Activated CD4-positive, CD25-positive, alpha-beta regulatory T cell (primary cell): ENCODE data around the gene ST3GAL3.

Experiments
- DNase-seq, 4 experiments: peaks; one replicate each; lab custom pipeline; 2025; lab: John Stamatoyannopoulos, UW

The ST3GAL3 gene

DNA sequence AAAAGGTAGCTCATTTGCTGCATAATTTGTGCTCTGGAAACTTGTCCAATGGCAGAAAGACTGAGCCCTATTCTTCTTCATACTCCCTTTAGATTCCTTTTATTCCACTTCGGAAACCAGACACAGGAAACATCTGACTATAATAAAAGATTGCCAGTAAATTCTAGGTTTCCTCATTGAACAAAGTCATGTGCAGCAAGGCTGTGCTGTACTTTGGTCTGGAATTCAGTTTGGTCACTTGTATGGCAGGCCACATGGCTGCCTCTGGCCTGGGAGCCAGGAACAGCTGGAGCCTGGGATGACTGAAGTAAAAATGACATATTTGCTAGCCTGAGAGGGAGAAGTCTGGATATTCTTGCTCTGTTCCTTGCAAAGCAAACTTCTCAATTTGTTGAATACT, 79.6 kb downstream of the ST3GAL3 start:
- no peak for DNase-seq

DNA sequence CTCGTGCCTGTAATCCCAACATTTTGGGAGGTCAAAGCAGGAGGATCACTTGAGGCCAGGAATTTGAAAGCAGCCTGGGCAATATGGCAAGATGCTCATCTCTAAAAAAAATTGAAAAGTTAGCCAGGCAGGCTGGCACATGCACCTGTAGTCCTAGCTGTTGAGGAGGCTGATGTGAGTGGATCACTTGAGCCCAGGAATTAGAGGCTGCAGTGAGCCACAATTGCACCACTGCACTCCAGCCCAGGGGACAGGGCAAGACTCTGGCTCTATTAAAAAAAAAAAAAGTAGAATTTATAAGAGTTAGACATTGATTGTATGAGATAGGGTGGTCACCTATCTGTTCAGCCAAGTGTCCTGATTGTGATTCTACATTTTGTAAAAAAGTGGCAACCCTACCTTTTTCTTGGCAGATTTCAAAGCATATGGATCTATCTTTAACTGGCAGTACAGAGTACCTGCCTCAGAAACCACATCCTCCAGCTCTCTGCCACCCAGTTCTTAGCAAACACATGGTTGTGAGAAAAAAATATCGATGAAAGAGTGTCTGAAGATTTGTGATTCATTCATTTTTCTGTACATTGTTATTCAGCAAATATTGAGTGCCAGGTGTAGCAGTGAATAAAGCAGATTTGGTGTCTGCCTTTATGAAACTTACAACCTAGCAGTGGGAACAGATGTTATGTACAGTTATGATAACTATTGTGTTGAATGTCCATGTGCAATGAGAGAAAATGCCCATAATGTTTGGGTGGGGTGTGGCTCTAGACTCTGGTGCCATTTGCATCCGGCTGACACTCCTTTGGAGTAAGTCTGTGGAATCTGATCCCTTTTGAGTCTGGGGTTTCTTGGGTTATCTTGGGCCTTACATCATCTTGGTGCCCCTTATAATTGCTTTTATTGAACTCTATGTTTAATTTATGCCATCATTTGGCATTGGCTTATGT, 82.5 kb downstream of the ST3GAL3 start:
- DNase-seq = peak in 1 of 4 experiments; percentile 3

DNA sequence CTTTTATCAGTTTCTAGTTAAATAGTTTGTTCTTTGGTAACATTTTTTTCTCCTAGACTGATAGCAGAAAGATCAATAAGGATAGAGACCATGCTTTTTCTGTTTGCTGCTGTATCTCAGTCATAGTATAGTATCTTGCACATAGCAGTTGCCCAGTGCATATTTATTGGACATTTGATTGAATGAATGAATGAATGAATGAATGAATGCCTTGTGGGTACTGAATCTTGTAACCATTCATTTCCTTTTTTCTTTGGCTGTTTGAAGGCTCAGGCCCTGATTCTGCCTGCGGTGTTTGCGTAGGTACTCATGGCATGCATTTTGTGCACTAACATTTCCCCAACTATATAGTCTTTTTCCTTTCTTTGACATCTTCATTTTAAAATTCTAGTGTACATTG, 83.9 kb downstream of the ST3GAL3 start:
- no peak for DNase-seq

DNA sequence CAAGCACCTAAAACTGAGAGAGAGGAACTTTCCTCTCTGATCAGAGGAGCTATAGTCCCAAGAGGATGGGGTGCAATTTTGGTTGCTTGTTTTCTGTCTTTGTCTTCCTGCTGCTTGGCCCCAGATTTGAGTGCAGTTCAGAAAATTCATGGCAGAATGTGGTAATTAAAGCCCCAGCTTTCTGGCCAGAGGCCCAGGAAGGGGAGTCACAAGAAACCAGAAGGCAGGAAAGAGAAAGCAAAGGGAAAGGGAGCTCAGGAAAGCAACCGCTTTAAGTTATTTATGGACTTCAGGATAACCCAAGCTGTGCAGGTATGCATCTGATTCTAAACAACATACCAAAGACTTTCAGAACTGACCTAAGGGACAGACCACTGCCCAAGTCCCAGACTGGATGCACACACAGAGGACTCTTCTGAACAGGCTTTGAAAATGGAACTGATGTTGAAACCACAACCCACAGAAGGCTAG, 88.8 kb downstream of the ST3GAL3 start:
- DNase-seq = no peak

DNA sequence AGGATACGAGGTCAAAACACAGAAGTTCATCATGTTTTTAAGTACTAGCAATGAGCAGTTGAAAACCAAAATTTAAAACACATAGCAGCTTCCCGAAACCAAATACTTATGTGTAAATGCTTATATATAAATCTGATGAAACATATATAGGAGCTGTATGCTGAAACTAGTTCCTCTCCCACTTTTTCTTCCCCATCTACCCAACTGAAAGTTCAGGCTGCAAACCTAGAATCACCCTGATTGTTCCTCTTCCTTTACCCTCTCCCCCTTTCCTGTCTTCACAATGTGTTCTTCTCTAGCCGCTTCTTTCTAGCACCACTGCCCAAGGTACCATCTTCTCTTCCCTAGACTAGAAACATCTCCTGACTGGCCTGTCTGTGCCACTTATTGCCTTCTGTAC, 90.6 kb downstream of the ST3GAL3 start:
- DNase-seq = no peak

DNA sequence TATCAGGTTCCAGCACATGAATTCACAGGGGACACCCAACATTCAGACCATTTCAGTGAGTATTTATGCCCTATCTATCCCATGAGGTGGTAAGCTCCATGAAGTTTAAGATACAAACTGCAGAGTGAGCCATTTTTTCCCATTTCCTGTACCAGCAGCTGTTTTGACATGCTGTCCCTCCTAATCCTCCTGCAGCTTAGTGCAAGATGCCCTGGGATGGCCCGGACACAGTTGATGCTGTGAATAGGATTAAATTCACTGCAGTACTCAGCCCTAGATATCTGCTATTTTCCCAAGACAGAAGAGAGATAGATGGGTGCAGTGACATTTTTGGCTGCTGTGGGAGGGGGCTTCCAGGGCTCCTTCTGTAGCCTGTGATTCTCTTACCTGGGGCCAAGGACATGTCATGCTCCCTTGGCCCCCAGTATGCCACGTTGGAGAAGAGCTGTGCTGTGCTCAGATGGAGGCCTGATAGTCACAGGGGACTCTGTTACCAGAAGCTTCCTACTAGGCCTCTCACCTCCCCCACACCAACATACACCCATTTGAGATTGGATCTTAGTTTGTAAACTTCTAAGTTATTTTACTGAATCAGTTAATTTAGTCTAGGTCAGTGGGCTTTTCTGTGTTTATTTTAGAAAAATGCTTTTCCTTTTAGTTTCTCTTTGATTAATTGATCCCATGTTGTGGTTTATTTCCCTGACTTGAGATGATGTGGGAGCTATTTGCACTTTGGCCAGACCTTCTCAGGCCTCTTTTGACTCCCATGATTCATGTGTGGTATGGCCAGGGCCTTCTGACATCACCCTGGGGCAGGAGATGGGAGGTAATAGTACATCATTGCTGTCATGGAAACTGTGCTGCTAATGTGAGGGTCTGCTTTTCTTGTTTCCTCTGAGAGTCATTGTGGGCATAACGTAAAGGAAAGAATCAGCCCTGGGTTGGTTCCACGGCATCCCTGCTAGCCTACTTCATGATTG, 92.6 kb downstream of the ST3GAL3 start:
- DNase-seq = no peak

DNA sequence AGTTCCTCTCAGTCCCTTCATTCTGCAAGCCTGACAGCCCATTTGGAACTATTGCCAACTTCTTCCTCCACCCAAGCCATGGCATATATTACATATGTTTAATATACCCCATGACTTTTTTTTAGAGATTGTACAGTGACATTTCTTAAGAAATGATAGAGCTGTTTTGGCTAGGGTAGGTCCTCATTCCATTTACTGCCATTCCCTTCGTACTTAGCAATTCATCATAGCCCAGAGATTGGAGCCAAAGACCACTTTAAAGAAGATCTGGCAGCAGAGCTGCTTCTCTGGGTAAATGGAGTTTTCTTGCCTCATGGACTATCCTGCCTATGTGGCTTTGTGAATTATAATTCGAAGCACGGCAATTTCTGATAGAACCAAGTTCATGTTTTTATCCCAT, 93.4 kb downstream of the ST3GAL3 start:
- no peak for DNase-seq

DNA sequence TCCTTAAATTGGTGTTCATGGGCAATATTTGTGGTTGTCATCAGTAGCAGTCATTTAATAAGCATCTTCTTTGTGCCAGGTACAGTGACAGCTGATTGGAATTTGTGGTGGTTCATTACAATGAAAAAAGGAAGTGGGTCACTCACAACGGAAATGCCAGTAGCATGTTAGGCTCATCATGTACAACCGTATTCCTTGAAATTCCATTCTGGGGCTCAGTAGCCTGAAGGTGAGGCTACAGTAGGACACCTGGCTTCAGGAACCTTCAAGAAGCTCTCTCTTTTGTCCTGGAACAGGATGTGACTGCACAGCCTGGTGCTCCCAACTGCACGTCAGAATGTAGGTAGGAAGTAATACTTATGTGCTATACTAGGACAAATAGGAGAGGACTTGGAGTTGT, 93.9 kb downstream of the ST3GAL3 start:
- no peak for DNase-seq

DNA sequence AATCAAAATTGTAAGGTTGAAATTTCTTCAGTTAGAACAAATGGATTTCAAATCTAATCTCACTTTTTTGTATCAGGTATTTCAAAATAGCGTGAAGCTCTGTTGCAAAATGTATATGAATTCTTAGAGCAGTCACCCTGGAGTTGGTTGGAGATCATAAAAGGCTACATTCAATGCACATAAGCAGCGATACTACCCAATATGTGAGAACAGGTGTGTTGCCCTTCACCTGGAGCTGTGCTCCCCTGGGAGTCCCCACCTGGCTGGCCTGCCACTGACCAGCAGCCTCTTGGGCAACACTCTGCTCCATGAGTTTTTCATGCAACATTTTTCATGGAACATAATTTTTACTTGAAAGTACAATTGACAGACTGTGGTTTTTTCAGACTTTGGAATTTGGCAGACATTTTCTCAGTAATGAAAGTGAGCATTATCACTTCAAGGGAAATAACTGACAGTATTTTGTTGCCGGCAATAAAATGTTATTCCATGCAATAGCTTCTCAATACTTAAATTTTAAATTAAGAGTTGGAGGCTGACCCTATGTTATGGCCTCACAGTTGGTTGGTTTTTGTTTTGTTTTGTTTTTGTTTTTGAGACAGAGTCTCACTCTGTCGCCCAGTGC, 95.1 kb downstream of the ST3GAL3 start:
- no peak for DNase-seq

DNA sequence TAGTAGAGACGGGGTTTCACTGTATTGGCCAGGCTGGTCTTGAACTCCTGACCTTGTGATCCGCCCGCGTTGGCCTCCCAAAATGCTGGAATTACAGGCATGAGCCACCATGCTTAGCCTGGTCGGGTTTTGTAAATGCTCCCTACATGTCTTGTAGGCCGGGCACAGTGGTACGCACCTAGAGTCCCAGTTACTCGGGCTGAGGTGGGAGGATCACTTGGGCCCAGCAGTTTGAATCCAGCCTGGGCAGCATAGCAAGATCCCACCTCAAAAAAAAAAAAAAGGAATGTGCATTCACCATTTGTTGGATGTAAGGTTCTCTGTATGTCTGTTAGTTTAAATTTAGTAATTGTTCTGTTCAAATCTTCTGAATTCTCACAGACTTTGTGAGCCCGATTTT, 95.8 kb downstream of the ST3GAL3 start:
- no peak for DNase-seq

DNA sequence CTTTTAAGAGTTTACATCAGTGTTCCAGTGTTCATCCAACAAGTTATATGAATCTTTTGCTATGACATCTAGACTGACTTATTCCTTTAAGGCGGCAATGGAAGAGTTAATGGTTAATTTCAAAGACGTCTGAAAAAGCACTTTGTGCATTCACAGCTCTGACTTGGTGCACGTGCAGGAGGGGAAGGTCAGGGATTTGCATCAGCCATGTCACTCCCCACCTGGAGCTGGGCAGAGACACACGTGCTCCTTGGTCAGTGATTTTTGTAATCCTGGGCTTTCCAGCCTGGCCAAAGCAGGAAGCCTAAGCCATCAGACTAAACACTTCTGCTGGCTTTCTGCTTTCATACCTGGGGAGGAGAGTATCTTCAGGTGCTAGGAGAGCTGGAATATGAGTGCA, 96.3 kb downstream of the ST3GAL3 start:
- no peak for DNase-seq

DNA sequence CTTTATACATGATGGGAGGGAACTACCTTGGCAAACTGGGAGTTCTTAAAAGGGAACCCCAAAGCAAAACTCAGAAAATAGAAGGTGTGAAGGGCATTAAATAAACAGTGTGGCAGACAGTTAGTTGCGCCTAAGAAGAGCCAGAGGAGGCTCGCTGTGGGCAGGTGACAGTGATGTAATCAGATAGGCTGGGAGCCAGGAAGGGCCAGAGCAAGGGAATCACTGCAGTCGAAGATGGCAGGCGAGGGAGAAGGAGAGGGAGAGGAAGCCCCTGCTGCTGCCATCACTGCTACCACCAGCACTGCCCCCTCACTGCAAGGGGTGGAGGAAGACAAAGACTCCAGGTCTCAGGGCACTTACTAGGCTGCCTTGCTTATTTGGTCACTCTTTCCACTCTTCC, 97.2 kb downstream of the ST3GAL3 start:
- DNase-seq = no peak

DNA sequence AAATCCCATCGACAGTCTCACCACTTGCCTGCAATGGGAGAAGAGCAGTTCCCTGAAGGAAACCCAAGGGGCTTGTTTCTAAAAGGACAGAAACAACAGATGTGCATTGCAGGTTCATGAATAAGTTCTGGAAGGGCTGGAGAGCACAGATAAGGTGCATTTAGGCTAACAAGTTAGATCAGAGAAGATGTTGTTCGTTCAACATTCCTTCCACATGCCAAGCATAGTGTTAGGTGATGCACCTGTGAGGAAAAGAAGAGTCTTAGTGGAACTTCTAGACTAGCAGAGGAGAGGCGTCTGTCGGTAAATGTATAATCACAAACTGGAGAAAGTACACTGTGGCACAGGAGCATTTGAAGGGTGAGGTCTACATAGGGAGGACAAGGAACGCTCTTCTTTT, 98.0 kb downstream of the ST3GAL3 start:
- no peak for DNase-seq

DNA sequence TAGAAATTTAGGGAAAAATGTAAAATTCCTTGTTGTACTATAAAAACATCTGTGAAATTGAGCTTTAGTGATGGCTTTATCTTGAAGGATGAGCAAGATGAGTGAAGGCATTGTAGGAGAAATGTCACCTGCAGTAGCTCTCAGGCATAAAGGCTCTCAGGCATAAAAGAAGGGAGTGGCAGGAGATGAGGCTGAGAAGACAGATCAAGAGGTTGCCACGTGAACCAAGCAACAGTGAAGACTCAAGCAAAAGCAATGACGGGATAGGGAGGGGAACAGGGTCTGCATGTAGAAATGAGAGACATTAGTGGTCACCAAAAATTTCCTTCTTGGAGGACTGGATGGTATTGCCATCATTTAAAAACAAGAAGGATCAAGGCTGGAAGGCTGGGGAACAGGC, 98.8 kb downstream of the ST3GAL3 start:
- DNase-seq = no peak

DNA sequence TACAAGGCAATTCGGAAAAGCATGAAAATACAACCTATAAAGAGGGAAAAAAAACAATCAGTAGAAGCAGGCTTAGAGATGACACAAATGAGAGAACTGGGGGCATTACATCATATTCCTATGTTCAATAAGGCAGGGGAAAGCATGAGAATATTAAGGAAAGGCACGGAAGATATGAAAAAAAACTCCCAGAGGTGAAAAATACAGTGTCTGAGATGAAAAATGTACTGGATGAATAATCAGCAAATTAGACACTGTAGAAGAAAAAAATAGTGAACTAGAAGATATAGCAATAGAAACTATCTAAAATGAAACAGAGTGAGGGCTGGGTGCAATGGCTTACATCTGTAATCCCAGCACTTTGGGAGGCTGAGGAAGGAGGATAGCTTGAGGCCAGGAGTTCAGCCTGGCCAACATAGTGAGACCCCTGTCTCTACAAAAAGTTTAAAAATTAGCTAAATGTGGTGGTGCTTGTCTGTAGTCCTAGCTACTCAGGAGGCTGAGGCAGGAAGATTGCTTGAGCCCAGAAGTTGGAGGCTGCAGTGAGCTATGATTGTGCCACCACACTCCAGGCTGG, 101.8 kb downstream of the ST3GAL3 start:
- no peak for DNase-seq

DNA sequence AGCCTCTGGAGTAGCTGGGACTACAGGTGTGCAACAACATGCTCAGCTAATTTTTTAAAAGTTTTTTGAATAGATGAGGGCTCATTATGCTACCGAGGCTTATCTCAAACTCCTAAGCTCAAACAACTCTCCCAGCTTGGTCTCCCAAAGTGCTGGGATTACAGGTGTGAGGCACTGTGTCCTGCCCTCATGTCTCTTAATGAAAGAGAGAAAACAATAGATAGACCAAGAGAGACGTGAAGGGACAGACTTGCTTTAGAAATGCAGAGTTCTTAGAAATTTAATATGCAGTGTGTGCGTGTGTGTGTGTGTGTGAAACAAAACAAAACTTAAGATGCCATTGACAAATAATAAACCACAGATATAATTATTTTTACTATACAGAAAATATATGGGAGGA, 105.2 kb downstream of the ST3GAL3 start:
- DNase-seq = no peak

DNA sequence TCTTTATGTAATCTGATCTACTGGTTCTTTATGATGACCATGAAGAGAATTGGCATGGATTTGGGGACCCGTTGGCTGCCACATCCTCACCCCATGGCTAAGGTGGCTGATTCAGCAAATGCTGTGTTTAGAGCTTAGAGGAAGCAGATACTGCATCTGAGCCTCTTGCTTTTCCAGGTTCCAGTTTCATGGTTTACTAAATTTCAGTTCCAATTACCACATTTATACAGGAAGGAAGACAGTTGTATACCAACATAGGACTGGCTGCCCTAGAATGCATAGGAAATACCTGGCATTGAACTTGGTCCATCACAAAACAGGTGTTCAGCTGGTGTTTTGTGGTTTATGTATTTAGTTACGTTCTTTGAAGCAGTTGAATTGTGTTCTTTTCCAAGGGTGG, 107.1 kb downstream of the ST3GAL3 start:
- DNase-seq = no peak

DNA sequence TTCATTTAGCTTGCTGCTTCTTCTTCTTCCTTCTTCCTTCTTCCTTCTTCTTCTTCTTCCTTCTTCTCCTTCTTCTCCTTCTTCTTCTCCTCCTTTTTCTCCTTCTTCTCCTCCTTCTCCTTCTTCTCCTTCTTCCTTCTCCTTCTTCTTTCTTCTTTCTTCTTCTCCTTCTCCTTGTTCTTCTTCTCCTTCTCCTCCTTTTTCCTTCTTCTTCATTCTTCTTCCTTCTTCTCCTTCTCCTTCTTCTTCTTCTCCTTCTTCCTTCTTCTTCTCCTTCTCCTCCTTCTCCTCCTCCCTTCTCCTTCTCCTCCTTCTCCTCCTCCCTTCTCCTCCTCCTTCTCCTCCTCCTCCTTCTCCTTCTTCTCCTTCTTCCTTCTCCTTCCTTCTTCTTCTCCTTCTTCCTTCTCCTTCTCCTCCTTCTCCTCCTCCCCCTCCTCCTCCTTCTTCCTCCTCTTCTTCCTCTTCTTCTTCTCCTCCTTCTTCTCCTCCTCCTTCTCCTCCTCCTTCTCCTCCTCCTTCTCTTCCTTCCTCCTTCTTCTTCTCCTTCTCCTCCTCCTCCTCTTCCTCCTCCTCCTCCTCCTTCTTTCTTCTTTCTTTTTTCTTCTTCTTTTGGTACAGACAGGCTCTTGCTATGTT, 110.1 kb downstream of the ST3GAL3 start:
- DNase-seq = no peak

DNA sequence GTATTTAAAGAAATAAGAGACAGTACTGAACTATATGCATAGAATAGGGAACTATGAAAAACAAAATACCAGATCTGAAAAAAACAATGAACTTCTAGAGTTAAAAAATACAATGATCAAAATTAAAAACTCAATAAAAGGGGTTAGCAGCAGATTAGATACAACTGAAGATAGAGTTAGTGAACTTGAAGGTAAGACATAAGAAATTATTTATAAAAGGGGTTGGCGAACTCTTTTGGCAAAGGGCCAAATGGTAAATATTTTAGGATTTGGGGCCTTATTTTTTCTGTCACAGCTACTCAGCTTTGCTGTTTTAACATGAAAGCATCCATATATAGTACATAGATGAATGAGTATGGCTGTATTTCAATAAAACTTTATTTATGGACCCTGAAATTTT, 111.4 kb downstream of the ST3GAL3 start:
- no peak for DNase-seq

DNA sequence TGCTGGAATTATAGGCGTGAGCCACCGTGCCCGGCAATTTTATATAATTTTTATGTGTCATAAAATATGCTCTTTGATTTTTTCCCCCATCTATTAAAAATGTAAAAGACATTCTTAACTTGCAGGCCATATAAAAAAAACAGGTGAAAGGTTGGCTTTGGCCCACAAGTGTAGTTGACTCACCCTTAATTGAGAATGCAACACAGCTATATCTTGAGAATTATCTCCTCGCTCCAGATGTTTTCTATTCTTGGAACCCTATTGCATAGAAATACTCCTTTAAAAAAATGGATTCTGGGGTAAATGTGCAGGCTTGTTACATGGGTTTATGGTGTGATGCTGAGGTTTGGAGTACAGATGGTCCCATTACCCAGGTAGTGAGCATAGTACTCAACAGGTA, 112.0 kb downstream of the ST3GAL3 start:
- no peak for DNase-seq

DNA sequence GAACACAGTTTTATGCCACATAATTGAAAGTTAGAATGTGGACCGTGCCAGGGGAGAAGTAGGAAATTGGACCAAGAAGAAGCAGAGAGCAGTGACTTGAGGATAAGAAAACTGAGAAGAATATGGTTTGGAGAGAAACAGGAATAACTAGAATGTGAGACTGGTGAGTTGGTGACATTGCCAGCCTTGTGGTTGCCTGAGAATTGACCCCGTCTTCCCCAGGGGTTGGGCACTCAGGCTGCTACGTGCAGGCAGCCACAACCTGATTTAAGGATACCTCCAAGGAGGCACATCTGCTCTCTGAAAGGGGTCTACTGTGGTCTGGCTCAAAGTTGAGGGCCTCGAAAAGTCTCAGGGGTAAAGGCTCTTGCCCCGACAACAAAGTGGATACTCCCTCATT, 114.1 kb downstream of the ST3GAL3 start:
- DNase-seq = no peak
